Activated naive CD4-positive, alpha-beta T cell treated with anti-CD3 and anti-CD28 coated beads, Interleukin-2, amount 50 U/mL, for 72 hours (primary cell): ENCODE measurements around the gene SPRR2D. TPM values are rescaled to one million over a fixed set of nuclear protein-coding genes. Genes with fewer than 3 reads are reported as not detected.
"Not testable (repeated sequence)": the region's sequence is repeated elsewhere in the genome, so short reads cannot be mapped to it uniquely, and the experiment has no call there.

Experiments used
- ATAC-seq, 2 donors: fragments of 150-1000 bp; cut with Tn5 transposase; 2 replicates each; pipeline ENCODE4 v1.10.0; 2021; ENCODE audit warnings: mild to moderate bottlenecking in 2 of 2, moderate library complexity in 2 of 2
- DNase-seq, 2 donors: peaks; one replicate each; pipeline ENCODE4 v3.0.0; 2021 to 2022; ENCODE audit warnings: low spot score in 2 of 2
- H3K27ac Mint-ChIP-seq, 2 donors: one replicate each; pipeline ENCODE4 v1.8.0; 2022; ENCODE audit warnings: mild to moderate bottlenecking in 2 of 2, mixed read lengths in 2 of 2
- H3K36me3 Mint-ChIP-seq, 2 donors: one replicate each; pipeline ENCODE4 v1.8.0; 2022; ENCODE audit warnings: mixed read lengths in 2 of 2
- H3K9me3 Mint-ChIP-seq, 2 donors: one replicate each; pipeline ENCODE4 v1.8.0; 2022; ENCODE audit warnings: mixed read lengths in 2 of 2
- total RNA-seq, 2 donors: library from RNA; stranded (reverse); gene quantifications; one replicate each; pipeline ENCODE4 v1.2.3, GENCODE V29; 2022

SPRR2D gene
- total RNA-seq, 2 donors from 2014 or later = not detected

GRCh38 chr1:153025797-153026196, 15.1 kb downstream of the SPRR2D start:
- DNase-seq = no peak
- no peaks in the 10 kb centered on the region for H3K36me3 Mint-ChIP-seq
- peaks cover 4% of the 10 kb centered on the region in 2 donors for H3K9me3 Mint-ChIP-seq
- no peak for ATAC-seq
- no peak overlapping the region for H3K27ac Mint-ChIP-seq

- ATAC-seq (no peak), DNase-seq (no peak)
- no peak overlapping the region for H3K27ac Mint-ChIP-seq
- H3K36me3 Mint-ChIP-seq = no peaks in the 10 kb centered on the region
- H3K9me3 Mint-ChIP-seq = peaks cover 4% of the 10 kb centered on the region in 2 donors
Observed at GRCh38 chr1:153024413-153024812, 16.5 kb downstream of the SPRR2D start.

DNA sequence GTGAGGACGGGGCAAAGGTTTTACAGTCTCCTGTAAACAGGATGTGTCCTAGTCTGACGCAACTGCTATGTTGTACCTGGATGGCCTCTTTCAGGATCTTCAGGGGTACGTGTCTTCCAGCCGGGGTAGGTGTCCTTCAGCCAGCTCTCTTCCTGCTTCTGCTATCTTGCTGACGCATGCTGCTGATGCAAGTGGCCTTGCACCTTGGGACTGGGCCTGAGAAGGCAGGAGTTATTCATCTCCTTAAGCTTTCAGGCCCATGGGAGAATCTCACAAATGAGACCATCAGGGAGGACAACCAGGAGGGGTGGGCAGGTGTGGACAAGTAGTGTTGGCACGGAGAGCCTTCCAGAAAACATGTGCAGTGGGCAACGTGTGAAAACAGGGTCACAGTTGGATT, 17.8 kb downstream of the SPRR2D start:
- H3K36me3 Mint-ChIP-seq = peaks cover 0 to 4% of the 10 kb centered on the region in 2 donors
- H3K27ac Mint-ChIP-seq = no peak overlapping the region
- no peaks in the 10 kb centered on the region for H3K9me3 Mint-ChIP-seq
- ATAC-seq (no peak), DNase-seq (no peak)

- not testable (repeated sequence) for DNase-seq, H3K9me3 Mint-ChIP-seq, H3K27ac Mint-ChIP-seq, ATAC-seq, H3K36me3 Mint-ChIP-seq
Observed at GRCh38 chr1:153022340-153022739, 18.6 kb downstream of the SPRR2D start.

DNA sequence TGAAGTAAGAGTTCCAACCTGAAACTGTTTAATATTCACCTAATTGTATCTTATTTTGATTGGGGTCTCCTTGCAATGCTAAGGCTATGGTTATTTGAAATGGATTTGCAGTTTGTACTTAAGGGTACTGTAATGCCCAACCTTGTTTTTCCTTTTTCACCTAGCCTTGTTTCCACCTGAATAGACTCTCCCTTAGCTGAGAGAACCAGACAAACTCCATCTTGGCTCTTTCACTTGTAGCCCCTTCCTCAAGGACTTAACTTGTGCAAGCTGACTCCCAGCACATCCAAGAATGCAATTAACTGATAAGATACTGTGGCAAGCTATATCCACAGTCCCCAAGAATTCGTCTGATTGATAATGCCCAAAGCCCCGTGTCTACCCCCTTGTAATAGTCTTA, 19.1 kb downstream of the SPRR2D start:
- H3K27ac Mint-ChIP-seq, ATAC-seq, H3K9me3 Mint-ChIP-seq, H3K36me3 Mint-ChIP-seq, DNase-seq: not testable (repeated sequence)

- not testable (repeated sequence) for H3K27ac Mint-ChIP-seq, ATAC-seq
Observed at GRCh38 chr1:153011235-153011758, 29.6 kb downstream of the SPRR2D start.

GRCh38 chr1:153001382-153001781, 39.5 kb downstream of the SPRR2D start, which contains the start of gene SPRR3:
TSS of gene SPRR3 (plus strand) at chr1:153001749. CDS start at chr1:153003021, 1,272 bp downstream.
- DNase-seq (no peak), ATAC-seq (no peak)
- Mint-ChIP-seq H3K36me3 (no peaks in the 10 kb centered on the region), H3K9me3 (peaks cover 0 to 3% of the 10 kb centered on the region in 2 donors), H3K27ac (no peak within 1 kb of the TSS)

More at GRCh38 chr1:153011235-153011758, 29.6 kb downstream of the SPRR2D start:
- not testable (repeated sequence) for H3K36me3 Mint-ChIP-seq, H3K9me3 Mint-ChIP-seq, DNase-seq

DNA sequence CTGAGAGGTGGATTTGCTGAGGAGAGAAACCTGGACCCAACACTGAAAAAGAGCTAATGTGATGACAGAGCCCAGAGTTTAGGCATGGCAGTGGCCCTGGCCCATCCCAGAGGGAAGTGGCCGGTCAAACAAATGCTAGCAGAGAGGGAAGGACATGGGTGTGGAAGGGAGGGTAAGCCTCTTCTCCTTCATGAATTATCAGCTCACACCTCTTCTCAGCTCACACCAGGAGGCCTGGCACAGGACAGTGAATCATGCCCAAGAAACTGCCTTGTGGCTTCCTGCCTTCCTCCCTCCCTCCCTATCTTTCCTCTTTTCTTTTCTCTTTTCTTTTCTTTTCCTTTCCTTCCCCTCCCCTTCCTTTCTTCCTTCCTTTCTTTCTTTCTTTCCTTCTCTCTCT, 40.6 kb downstream of the SPRR2D start:
- no peaks in the 10 kb centered on the region for H3K36me3 Mint-ChIP-seq
- peaks cover 0 to 3% of the 10 kb centered on the region in 2 donors for H3K9me3 Mint-ChIP-seq
- no peak for DNase-seq
- no peak overlapping the region for H3K27ac Mint-ChIP-seq
- no peak for ATAC-seq

DNA sequence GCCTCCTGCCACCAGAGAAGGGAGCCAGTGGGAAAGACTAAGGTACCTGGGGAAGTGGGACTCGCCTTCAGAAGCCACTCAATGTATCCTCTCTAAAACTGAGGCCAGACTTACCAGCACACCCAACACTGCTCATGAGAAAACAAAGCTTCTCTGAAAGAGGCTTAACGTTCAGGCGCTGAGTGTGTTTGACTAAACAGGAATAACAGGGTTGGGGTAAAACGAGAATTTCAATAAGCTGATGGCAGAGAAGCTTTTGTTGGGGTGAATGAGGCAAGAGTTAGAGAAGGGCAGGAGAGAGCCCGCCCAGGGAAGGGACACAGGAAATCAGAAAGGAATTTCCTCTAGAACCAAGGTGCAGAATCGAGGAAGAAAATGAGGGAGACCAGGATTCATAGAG, 41.1 kb downstream of the SPRR2D start:
- Mint-ChIP-seq H3K27ac (no peak overlapping the region), H3K9me3 (peaks cover 0 to 3% of the 10 kb centered on the region in 2 donors), H3K36me3 (no peaks in the 10 kb centered on the region)
- ATAC-seq (no peak), DNase-seq (no peak)

GRCh38 chr1:152998476-152998875, 42.4 kb downstream of the SPRR2D start:
- DNase-seq (no peak), ATAC-seq (no peak)
- H3K27ac Mint-ChIP-seq = no peak overlapping the region
- peaks cover 0 to 3% of the 10 kb centered on the region in 2 donors for H3K9me3 Mint-ChIP-seq
- H3K36me3 Mint-ChIP-seq = no peaks in the 10 kb centered on the region

DNA sequence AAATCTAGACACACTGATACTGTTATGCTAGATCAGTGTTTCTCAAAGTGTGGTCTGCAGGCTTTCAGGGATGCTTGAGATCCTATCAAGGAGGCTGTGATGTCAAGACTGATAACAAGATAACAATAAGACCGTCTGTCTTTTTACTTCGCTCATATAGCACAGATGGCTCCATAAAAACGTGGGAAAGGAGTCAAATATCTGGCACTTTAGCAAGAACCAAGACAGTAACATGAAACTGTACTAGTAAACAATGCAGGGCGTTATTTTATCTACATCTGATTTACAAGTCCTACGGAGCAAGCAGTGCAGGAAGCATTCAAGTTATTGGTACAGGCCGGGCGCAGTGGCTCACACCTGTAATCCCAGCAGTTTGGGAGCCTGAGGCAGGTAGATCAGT, 43.0 kb downstream of the SPRR2D start:
- Mint-ChIP-seq H3K9me3 (peaks cover 0 to 3% of the 10 kb centered on the region in 2 donors), H3K36me3 (no peaks in the 10 kb centered on the region), H3K27ac (no peak overlapping the region)
- ATAC-seq = no peak
- no peak for DNase-seq

DNA sequence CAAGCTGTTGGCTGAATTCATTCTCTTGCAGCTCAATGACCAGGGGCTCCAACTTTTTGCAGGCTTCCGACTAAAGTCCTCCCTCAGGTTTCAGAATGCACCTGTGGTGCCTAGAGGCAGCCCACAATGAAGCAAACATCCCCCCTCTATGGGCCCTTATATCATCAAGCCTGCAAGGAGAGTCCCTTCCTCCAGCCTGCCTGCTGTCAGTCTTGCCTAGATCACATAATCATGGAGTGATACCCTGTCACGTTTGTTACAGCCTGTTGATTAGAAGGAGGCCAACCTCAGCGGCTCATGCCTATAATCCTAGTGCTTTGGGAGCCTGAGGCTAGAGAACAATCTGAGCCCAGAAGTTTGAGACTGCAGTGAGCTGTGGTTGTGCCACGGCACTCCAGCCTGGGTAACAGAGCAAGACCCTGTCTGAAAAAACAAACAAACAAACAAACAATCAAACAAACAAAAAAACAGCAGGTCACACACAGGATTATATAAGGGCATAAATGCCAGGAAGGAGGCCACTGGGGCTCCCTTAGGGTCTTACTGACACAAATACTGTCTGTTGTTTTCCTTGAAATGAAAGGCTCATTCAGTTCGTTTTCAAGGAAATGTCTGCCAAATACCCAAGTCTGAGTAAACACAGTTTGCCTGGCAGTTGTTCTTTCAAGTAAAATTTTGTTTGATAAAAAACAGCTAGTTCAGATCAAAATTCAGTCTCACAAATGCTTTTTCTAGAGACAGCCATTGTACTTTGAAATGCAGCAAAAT, 44.1 kb downstream of the SPRR2D start:
- Mint-ChIP-seq H3K9me3 (no peaks in the 10 kb centered on the region), H3K36me3 (no peaks in the 10 kb centered on the region), H3K27ac (no peak overlapping the region)
- ATAC-seq (no peak), DNase-seq (no peak)

DNA sequence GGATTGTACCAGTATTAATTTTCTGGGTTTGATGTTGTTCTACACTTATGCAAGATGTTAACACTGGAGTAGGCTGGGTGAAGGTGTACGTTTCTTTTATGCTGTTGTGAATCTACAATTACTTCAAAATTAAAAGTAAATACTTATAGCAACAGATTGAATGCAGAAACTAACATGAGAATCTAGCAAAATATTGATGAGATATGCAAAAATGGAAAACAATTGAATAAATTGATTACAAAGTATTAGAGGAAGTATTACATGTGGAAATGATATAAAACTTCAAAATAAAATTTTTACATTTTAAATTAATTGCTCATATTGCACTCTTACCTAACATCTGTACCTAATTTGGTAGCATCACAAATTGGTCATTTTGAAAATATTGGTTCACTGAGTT, 45.1 kb downstream of the SPRR2D start:
- DNase-seq = no peak
- no peak overlapping the region for H3K27ac Mint-ChIP-seq
- no peak for ATAC-seq
- H3K9me3 Mint-ChIP-seq = no peaks in the 10 kb centered on the region
- H3K36me3 Mint-ChIP-seq = no peaks in the 10 kb centered on the region

DNA sequence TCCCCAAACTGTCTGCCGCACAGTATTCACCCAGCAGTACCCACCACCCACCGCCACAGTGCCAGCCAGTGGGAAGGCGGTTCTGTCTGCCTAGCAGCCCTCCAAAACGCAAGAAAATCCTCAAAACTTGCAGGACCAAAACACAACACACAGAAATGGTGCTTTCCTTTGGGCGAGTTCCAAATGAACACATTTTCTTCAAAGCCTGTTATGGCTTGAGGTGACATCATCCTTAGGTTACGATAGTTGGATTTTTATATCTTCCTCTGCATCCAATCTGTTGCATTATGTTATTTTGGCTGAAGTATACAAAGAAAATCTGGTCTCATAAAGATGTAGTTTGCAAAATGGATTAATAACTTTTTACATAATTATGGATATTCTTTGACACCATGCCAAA, 47.7 kb downstream of the SPRR2D start:
- DNase-seq (no peak), ATAC-seq (no peak)
- H3K9me3 Mint-ChIP-seq = no peaks in the 10 kb centered on the region
- H3K27ac Mint-ChIP-seq = no peak overlapping the region
- H3K36me3 Mint-ChIP-seq = no peaks in the 10 kb centered on the region

Other genes starting within 250 kb of the SPRR2D start
- gene LCE1D, start 244.4 kb downstream of the SPRR2D start, total RNA-seq = not detected
- gene LCE1C, start 234.5 kb downstream of the SPRR2D start, total RNA-seq = not detected
- gene LCE1B, start 229.1 kb downstream of the SPRR2D start, total RNA-seq = not detected
- gene LCE1A, start 213.6 kb downstream of the SPRR2D start, total RNA-seq = not detected
- not detected for gene LCE6A, start 198.3 kb downstream of the SPRR2D start, total RNA-seq
- gene LCE7A, start 181.1 kb downstream of the SPRR2D start, total RNA-seq = not detected
- not detected for gene SMCP, start 162.8 kb downstream of the SPRR2D start, total RNA-seq
- not detected for gene IVL, start 132.6 kb downstream of the SPRR2D start, total RNA-seq
- gene SPRR5, start 93.9 kb downstream of the SPRR2D start, total RNA-seq = not detected
- gene SPRR4, start 70.5 kb downstream of the SPRR2D start, total RNA-seq = not detected
- not detected for gene SPRR1A, start 57.0 kb downstream of the SPRR2D start, total RNA-seq
- gene SPRR3, start 39.4 kb downstream of the SPRR2D start, total RNA-seq = not detected
- gene SPRR1B, start 9.9 kb downstream of the SPRR2D start, total RNA-seq = not detected
- not detected for gene SPRR2A, start 16.4 kb upstream of the SPRR2D start, total RNA-seq
- gene SPRR2B, start 30.5 kb upstream of the SPRR2D start, total RNA-seq = not detected
- gene SPRR2E, start 53.4 kb upstream of the SPRR2D start, total RNA-seq = not detected
- gene SPRR2F, start 72.4 kb upstream of the SPRR2D start, total RNA-seq = not detected
- gene SPRR2G, start 109.8 kb upstream of the SPRR2D start, total RNA-seq = not detected
- not detected for gene LELP1, start 162.3 kb upstream of the SPRR2D start, total RNA-seq
- gene PRR9, start 176.5 kb upstream of the SPRR2D start, total RNA-seq = not detected
- not detected for gene LORICRIN, start 218.6 kb upstream of the SPRR2D start, total RNA-seq